Large intestine (tissue), 3 donors: ENCODE results near the gene P3H4. TPM values are rescaled to one million over a fixed set of nuclear protein-coding genes. Genes with fewer than 3 reads are reported as not detected.
A peak's percentile ranks its signal among the peaks of the same experiment; 100 is the strongest.

ENCODE experiments used
- DNase-seq, 2 donors: peaks; one replicate each; pipeline versions ENCODE4 v3.0.0 to v3.0.0-alpha.2; 2013
- H3K27ac ChIP-seq: one replicate; pipeline ENCODE4 v1.5.1; 2013; ENCODE audit warnings: low read length
- H3K27me3 ChIP-seq: 2 replicates; pipeline ENCODE4 v1.6.1; 2013; ENCODE audit warnings: low read length; ENCODE audit not compliant: control insufficient read depth, insufficient read depth
- H3K36me3 ChIP-seq: 2 replicates; pipeline ENCODE4 v1.6.1; 2013; ENCODE audit warnings: low read length; ENCODE audit not compliant: control insufficient read depth, insufficient read depth
- H3K4me1 ChIP-seq: one replicate; pipeline ENCODE4 v1.6.1; 2013; ENCODE audit warnings: low read length; ENCODE audit not compliant: control insufficient read depth, insufficient read depth
- H3K4me3 ChIP-seq: one replicate; pipeline ENCODE4 v1.5.1; 2013; ENCODE audit warnings: low read length
- H3K9me3 ChIP-seq: one replicate; pipeline ENCODE4 v1.6.1; 2013; ENCODE audit warnings: mild to moderate bottlenecking, low read depth, low read length, moderate library complexity; ENCODE audit not compliant: control insufficient read depth
- WGBS: methylation state at CpG from one replicate; pipeline ENCODE4 v1.1.5; 2013; ENCODE audit warnings: low lambda C conversion rate; ENCODE audit not compliant: insufficient coverage; 5-methylcytosine and 5-hydroxymethylcytosine counted together
- polyA plus RNA-seq: library from polyadenylated mRNA; unstranded; fragments of 120-200 nt; gene quantifications from one replicate; pipeline ENCODE4 v1.2.1, GENCODE V29; 2013

P3H4 gene
- polyA plus RNA-seq, 1 donor = 15.4 TPM

GRCh38 chr17:41793784-41794539, 17.8 kb downstream of the P3H4 start:
- peak in 1 of 2 donors; percentile 90 for DNase-seq
- peaks cover 51% of the 10 kb centered on the region for H3K4me1 ChIP-seq
- 17% methylated on average over 1 of the region's 14 CpGs for WGBS
- peak overlapping the region; percentile 8 for H3K4me3 ChIP-seq
- no peaks in the 10 kb centered on the region for H3K27me3 ChIP-seq
- H3K36me3 ChIP-seq = no peaks in the 10 kb centered on the region
- no peaks in the 10 kb centered on the region for H3K9me3 ChIP-seq
- peak overlapping the region; percentile 89 for H3K27ac ChIP-seq

GRCh38 chr17:41792845-41793783, 18.6 kb downstream of the P3H4 start:
- no CpG with 5 or more reads among the region's 22 CpGs for WGBS
- Histone ChIP-seq H3K4me3 (peak overlapping the region; percentile 8), H3K9me3 (no peaks in the 10 kb centered on the region), H3K36me3 (no peaks in the 10 kb centered on the region), H3K4me1 (peaks cover 51% of the 10 kb centered on the region), H3K27ac (peak overlapping the region; percentile 89), H3K27me3 (no peaks in the 10 kb centered on the region)
- peak; percentile 92 to 97 for DNase-seq

GRCh38 chr17:41787021-41787418, 24.7 kb downstream of the P3H4 start:
- Histone ChIP-seq H3K9me3 (no peaks in the 10 kb centered on the region), H3K4me1 (peaks cover 39% of the 10 kb centered on the region), H3K4me3 (no peak overlapping the region), H3K27ac (peak overlapping the region; percentile 83), H3K36me3 (peaks cover 8% of the 10 kb centered on the region), H3K27me3 (no peaks in the 10 kb centered on the region)
- no CpG with 5 or more reads among the region's 4 CpGs for WGBS
- DNase-seq = no peak

GRCh38 chr17:41786227-41787020, 25.3 kb downstream of the P3H4 start, which contains the start of gene JUP:
TSS of gene JUP (minus strand) at chr17:41786711. CDS start at chr17:41771854, 14,857 bp downstream.
- peaks cover 12% of the 10 kb centered on the region for H3K36me3 ChIP-seq
- DNase-seq = peak; percentile 100
- H3K4me3 ChIP-seq = peak within 1 kb of the TSS; percentile 86
- H3K9me3 ChIP-seq = no peaks in the 10 kb centered on the region
- WGBS = no CpG with 5 or more reads among the region's 79 CpGs
- no peaks in the 10 kb centered on the region for H3K27me3 ChIP-seq
- H3K4me1 ChIP-seq = peaks cover 39% of the 10 kb centered on the region
- peak within 1 kb of the TSS; percentile 99 for H3K27ac ChIP-seq

GRCh38 chr17:41785859-41786226, 25.9 kb downstream of the P3H4 start:
- WGBS = no CpG with 5 or more reads among the region's 22 CpGs
- H3K4me3 ChIP-seq = peak overlapping the region; percentile 86
- no peaks in the 10 kb centered on the region for H3K27me3 ChIP-seq
- H3K9me3 ChIP-seq = no peaks in the 10 kb centered on the region
- DNase-seq = peak; percentile 91 to 96
- peaks cover 42% of the 10 kb centered on the region for H3K4me1 ChIP-seq
- H3K27ac ChIP-seq = peak overlapping the region; percentile 99
- H3K36me3 ChIP-seq = peaks cover 15% of the 10 kb centered on the region

GRCh38 chr17:41785091-41785858, 26.5 kb downstream of the P3H4 start:
- DNase-seq = peak; percentile 80 to 84
- 0% methylated on average over 1 of the region's 13 CpGs for WGBS
- H3K27me3 ChIP-seq = no peaks in the 10 kb centered on the region

GRCh38 chr17:41784207-41784744, 27.5 kb downstream of the P3H4 start:
- peaks cover 38% of the 10 kb centered on the region for H3K4me1 ChIP-seq
- no peaks in the 10 kb centered on the region for H3K27me3 ChIP-seq
- H3K9me3 ChIP-seq = no peaks in the 10 kb centered on the region
- peak overlapping the region; percentile 99 for H3K27ac ChIP-seq
- peak in 1 of 2 donors; percentile 54 for DNase-seq
- peaks cover 19% of the 10 kb centered on the region for H3K36me3 ChIP-seq
- peak overlapping the region; percentile 86 for H3K4me3 ChIP-seq
- WGBS = no CpG with 5 or more reads among the region's 6 CpGs

More at GRCh38 chr17:41785091-41785858, 26.5 kb downstream of the P3H4 start:
- H3K27ac ChIP-seq = peak overlapping the region; percentile 99
- peaks cover 42% of the 10 kb centered on the region for H3K4me1 ChIP-seq
- peak overlapping the region; percentile 86 for H3K4me3 ChIP-seq
- no peaks in the 10 kb centered on the region for H3K9me3 ChIP-seq
- H3K36me3 ChIP-seq = peaks cover 15% of the 10 kb centered on the region

- no peak for DNase-seq
- Histone ChIP-seq H3K36me3 (peaks cover 27% of the 10 kb centered on the region), H3K27me3 (no peaks in the 10 kb centered on the region), H3K4me3 (no peak overlapping the region), H3K27ac (peak overlapping the region; percentile 52), H3K4me1 (peaks cover 44% of the 10 kb centered on the region), H3K9me3 (no peaks in the 10 kb centered on the region)
- WGBS = no CpG with 5 or more reads among the region's 4 CpGs
Observed at GRCh38 chr17:41782142-41782541, 29.6 kb downstream of the P3H4 start.

- WGBS = no CpG with 5 or more reads among the region's 13 CpGs
- no peak for DNase-seq
Observed at GRCh38 chr17:41781404-41782110, 30.2 kb downstream of the P3H4 start.

More at GRCh38 chr17:41781404-41782110, 30.2 kb downstream of the P3H4 start:
- Histone ChIP-seq H3K4me1 (peaks cover 45% of the 10 kb centered on the region), H3K27me3 (no peaks in the 10 kb centered on the region), H3K9me3 (no peaks in the 10 kb centered on the region), H3K4me3 (no peak overlapping the region), H3K27ac (peak overlapping the region; percentile 52), H3K36me3 (peaks cover 30% of the 10 kb centered on the region)
